Measurements from ENCODE around the gene NDFIP2.

NDFIP2 gene

DNA sequence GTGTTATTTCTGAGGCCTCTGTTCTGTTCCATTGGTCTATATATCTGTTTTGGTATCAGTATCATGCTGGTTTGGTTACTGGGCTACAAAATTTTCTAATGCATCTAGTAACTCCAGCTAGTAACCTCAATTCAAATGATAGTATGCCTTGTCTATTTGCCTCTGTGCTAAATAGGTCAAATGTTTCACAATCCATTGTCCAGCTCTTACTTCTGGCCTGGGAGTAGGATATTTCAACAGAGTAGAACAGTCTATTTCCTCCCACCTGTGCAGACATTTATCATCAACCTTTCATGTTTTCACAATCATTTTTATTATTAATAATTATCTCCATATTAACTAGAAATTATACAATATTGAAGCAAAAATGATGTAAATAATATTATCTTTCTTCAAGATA is 18.1 kb upstream of the NDFIP2 start:
- no peak for FAIRE-seq

DNA sequence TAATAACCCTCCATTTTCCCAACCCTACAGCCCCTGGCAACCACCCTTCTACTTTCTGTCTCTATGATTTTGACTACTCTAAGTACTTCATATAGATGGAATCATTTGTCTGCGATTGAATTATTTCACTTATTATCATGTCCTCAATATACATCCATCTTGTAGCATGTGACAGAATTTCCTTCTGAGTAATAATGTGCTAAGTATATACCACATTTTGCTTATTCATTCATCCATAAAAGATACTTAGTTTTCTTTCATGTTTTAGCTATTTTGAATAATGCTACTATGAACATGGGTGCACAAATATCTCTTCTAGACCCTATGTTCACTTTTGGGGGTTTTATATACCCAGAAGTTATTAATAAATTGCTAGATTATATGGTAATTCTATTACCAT is 17.4 kb upstream of the NDFIP2 start:
- no peak for FAIRE-seq

DNA sequence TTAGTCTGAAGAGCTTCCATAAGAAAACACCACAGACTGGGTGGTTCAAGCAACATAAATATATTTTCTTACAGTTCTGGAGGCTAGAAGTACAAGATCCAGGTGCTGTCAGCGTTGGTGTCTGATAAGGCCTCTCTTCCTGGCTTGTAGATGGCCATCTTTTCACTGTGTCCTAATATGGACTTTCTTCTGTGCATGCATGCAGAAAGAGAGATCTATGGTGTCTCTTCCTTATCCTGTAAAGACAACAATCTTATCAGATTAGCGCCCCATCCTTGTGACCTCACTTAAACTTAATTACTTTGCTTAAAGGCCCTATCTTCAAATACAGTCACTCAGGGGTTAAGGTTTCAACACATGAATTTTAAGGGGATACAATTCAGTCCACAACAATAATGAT is 14.1 kb upstream of the NDFIP2 start:
- FAIRE-seq = no peak

DNA sequence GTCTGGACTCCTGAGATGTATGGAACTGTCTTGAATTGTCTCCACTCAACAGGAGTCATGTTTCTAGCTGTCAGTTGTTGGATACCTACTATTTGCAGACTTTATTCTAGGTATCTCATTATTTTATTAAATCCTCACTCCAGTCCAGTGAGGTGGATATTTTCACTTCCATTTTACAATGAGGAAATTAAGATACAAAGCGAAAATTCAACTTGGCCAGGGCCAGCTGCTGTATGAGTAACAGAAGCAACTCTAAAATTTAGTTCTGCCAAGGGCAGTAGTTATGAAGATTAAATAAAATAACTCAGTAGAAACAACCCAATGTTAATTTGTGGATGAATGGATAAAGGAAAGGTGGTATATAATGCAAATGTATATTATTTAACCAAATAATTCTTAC is 12.6 kb upstream of the NDFIP2 start:
- no peak for FAIRE-seq

DNA sequence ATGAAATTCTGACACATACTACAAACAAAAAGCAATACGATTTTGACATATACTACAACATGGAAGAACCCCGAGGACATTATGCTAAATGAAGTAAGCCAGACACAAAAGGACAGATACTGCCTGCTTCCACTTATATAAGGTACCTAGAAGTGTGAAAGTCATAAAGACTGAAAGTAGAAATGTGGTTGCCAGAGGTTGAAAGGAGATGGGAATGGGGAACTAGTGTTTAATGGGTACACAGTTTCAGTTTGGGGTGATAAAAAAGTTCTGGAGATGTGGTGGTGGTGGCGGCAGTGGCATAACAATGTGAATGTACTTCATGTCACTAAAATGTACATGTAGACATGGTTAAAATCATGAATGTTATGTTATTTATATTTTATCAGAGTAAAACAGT is 12.1 kb upstream of the NDFIP2 start:
- FAIRE-seq = no peak

DNA sequence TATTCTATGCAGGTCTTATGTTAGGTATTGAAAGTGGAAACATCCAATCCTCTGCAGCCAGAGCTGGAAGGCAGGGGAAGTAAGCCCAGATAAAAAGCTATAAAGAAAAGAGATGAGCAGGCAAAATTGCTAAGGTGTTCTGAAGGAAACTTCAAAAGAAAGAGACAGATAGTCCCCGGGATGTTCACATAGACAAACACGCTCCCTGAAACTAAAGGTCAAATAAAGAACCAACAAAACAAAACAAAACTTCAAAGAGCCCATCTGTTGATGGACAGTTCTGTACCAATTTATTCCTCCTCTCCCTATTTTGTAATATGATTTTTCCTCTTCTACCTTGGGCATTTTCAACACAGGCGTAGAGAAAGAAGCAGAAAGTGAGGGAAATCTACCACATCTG is 11.3 kb upstream of the NDFIP2 start:
- no peak for FAIRE-seq

DNA sequence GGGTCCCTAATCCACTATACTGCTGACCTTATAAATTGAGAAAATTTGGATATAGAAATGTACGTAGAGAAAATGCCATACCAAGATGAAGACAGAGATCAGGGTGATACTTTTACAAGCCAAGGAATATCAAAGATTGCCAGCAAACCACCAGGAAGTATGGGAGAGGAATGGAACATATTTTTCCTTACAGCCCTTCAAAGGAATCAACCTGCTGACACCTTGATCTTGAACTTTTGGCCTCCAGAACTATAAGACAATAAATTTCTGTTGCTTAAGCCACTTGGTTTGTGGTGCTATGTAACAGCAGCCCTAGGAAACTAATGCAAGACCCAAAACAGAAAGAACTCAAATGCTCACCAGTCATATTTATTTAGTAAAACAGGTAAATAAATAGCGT is 10.3 kb upstream of the NDFIP2 start:
- no peak for FAIRE-seq

DNA sequence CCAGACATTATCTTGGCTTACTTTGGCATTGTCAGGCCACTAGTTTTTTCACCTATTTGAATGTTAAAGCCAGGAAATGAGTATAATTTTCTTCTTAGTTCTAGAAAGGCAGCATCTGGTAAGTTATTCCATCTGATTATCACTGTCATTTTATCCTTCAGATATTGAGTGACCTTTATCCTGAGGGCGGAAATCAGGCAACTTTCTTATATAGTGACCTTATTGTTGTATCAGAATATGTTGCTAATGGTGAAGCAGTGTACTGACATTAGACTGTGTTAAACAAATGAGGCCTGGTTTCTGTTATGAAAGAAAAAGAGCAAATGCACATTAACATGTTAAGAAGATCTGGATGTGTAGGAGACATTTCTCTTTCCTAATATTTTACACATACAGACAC is 5.4 kb upstream of the NDFIP2 start:
- no peak for FAIRE-seq

DNA sequence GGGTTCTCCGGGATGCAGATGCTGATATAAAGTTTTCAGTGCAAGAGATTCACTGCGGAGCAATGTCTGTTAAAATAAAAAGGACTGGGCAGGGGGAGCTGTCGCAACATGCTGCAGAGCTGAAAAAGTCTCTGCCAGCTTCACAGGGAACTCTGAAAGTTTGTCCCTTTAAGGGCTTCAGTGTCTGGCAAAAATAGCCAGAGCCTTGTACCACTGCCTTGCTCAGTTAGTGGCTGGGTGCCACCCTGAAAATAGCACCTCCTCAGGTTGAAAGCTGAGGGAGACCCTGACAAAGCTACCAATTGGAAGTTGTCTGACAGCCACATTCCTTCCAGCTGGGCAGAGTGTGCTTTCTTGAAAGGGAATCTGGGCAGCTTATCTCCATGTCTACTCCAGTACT is 3.0 kb upstream of the NDFIP2 start:
- no peak for FAIRE-seq

DNA sequence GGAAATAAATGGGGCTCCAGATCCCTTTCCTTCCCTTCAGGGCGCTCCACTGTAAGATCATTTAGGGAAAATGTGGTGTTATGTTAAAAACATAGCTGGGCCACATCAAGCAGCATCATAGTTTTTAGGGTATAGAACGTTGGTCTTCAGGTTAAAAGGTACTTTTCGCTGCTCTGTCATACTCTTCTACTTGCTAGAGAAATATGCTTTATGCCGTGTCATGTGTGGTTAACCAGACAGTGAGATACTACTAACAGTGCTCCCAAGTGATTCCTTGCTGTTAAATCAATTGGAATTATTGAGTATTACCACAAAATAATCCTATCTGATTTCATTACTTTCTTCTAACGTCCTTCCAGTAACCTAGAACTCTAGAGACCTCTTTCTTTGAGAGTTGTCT is 1.1 kb upstream of the NDFIP2 start:
- FAIRE-seq = no peak

DNA sequence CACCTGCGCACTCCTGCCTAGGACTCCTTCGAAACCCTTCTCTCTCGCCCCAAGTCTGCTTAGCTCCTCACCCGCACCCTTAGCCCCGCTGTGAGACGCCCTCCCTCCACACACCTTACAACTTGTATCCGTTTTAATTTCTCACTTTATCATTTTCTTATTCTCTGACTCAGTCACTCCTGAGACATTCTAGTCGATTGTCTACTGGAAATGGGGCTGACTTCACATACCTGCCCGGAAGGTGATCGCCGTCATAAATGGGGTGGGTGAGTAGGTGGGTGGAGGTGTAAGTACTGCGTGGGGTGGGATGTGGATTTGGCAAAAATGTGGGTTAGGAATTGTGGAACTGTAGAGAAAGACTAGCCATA is 714 bp downstream of the NDFIP2 start:
- no peak for FAIRE-seq

DNA sequence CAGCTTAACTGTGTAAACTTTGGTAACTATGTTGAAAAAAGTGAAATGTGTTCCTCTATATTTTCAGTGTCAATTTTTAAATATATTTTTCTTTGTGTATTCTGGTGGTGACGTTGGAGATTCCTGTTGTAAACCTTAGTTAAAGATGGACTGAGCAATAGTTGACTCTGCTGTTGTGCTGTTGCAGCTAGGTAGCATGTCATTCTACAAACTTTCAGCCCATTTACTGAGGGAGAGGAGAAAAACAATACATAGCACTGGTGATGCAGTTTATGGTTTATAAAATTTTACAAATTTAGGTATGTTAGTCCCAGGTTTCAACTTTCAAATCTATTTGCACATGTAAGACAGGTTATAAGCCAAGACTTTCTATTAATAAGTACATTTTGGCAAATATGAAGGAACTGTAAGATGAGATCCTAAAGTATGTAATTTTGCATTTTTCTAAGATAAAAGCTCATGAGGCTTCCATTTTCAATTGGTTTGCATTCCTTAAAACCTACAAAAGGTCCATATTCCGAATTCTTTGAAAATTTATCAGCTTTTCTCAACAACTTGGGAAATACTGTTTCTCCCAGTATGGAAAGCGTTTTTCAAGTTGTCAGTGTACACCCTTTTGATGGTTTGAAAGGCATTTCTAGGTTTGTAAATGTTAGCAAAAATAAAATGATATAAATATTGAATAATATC is 1.5 kb downstream of the NDFIP2 start:
- FAIRE-seq = peak; percentile 98

DNA sequence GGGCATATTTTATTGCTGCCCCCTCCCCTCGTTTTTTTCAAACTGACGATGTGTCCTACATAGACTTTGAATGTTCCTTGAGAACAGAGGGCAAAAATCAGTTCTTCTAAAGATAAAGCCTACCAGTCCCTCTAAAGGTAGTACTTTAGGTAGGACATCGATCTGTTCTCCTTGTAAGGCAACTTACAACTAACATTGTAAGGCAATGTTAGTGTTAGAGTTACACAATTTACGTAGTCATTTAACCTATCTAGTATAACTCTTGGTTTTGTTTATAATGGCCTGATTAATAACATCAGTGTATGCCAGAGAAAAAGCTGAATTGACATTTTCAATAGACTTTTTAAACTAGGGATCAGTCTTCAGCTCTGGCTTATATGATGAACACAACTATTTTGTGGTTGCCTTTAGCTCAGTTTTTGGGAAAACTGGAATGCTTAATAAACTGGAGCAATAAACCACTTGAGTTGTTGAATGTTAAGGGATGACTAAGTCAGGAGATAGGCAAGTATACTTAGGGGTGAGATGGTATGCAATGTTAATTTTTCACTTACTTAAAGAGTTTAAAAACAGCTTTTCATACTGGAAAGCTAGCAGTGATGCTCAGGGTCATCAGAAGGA is 2.2 kb downstream of the NDFIP2 start:
- FAIRE-seq = peak; percentile 9

DNA sequence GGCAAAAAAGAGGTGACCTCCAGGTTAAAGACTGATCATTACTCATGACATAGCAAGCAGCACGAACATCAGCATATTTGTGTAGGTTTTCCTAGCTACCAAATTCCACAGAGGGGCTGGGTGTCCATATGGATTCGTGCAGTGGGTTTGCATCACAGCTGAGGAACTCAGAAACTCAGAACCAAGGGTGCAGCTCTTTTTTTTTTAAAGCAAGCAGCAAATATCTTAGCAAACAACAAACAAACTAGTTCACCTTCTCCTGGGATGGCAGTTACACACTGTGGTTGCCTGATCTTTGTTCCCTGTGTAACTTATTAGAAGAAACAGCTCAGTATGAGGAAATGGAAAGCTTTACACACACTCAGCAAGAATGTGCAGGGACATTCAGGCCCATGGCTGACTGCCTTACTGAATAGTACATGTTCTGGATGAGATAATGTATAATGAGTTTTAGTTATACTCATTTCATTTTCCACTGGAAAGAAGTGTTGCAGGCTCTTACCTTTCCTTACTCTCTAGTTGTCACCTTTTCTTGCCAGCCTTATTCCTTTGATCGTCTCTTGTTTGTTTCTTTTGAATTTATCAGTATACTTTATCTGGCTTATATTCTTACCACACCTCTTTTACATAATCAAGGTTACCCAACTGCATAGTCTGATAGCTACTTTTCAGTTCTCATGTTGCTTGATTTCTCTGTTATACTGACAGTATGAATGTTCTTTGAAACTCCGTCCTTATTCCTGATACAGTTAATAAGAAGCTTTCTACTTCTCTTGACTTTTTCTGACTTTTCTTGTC is 4.3 kb downstream of the NDFIP2 start:
- FAIRE-seq = no peak

DNA sequence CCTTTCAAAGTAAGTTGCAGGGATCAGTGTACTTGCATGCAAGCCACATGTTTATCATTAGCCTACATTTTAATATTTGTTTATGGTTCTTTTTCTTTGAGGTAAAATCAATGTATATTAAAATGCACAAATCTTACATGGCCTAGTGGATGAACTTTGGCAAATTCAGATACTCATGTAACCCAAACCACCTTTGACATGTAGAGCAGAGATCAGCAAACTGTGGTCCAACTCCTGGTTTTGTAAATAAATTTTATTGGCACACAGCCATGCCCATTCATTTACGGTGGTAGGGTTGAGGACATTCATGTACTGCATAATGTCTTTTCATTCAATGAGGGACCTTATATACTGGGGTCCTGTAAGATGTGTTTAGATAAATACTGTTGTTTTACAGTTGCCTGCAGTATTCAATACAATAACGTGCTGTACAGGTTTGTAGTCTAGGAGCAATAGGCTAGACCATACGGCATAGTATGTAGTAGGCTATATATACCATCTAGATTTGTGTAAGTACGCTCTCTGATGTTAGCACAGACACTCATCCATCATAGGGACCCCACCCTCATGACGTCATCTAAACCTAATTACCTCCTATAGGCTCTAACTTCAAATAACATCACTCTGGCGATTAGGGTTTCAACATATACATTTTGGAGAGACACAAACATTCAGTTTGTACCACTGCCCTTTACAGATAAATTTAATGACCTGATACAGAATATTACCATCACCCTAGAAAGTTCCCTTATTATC is 5.7 kb downstream of the NDFIP2 start:
- FAIRE-seq = no peak

DNA sequence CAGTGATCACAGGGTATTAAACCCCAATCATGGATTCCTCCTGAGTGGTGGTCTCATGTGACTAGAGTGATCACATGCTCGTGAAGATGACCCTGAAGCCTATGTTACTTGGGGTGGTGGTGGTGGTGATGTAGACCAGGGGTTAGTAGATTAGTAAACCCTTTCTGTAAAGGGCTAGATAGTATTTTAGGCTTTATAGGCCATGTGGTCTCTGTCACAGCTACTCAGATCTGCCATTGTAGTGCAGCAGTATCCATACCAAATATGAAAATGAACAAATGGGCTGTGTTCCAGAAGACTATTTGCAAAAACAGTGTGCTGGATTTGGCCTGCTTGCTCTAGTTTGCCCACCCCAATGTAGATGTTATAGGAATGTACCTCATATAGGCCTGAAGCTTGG is 9.4 kb downstream of the NDFIP2 start:
- FAIRE-seq = no peak

DNA sequence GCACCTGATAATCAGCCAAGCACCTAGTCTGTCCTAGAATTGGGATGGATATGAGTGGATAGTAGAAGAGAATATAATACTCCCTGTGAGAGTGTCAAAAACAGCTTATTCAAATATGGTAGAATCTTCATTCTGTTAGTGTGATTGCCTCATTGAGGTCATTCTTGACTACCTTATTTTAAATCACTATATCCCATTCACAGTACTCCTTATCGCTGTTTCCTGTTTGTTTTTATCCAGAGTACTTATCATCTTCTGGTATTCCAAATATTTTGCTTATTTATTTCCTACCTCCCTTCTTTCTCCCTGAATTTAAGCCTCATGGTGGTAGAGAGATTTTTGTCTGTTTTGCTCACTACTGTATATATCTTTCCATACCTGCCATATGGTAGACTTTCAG is 9.9 kb downstream of the NDFIP2 start:
- FAIRE-seq = no peak

DNA sequence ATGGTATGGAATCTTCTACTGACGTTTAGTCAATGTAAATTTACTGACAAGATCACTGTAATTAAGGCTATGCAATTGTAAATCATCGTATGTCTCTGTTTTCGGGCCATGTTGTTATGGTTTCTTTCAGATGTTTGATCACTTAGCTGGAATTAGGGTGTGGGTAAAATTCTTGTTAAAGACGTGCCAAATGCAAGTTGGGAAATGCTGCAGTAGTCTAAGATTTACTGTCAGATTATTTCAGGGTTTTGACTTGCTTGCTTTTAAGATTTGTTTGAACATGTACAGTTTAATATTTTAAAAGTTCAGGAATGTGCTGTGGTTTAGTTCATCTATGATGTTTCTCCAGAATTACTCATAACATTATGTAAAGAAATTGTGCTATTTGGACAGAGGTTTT is 10.8 kb downstream of the NDFIP2 start:
- no peak for FAIRE-seq

DNA sequence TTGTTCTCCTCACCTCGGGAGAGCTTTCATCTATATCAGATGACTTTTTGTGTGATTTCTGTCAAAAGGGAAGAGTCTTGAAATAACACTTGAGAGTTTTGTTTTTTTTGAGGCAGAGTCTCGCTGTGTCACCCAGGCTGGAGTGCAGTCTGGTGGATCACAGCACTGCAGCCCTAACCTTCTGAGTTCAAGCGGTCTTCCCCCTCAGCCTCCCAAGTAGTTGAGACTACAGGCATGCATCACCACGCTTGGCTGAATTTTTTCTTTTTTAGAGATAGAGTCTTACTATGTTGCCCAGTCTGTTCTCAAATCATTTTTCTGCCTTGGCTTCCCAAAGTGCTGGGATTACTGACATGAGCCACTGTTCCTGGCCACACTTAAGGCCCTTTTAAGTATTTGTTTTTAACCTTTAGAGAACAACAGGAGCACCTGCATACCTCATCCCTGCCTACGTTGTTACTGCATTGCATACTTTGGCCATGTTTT is 11.4 kb downstream of the NDFIP2 start:
- no peak for FAIRE-seq

DNA sequence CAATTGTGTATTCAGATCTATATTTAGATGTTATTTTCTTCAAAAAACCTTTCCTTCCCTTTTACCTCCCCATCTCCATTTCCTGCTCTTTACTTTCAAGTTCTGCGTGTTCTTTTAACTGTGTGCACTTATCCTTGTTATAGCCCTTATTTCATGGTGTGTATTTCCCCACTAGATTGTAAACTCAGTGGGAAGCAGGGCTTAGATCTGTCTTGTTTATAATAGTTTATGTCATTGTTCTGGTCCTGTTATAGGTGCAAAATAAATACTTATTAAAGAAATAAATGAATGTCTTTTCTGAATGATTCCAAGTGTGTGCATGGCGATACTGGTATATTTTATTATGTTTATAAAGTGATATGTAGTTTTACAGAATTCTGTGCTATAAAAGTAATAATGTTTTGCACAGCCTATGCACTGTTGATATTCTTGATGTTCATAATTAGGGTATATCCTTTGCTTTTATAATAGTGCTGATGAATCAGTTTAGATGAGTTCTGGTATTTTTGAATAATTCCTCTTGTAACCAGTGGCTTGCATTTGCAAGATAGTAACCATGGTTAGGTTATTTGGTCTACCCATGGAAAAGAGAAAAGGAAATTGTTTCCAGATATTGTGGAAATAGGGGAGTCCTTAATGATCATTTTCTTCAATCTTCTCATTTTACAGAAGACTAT is 12.1 kb downstream of the NDFIP2 start:
- FAIRE-seq = peak; percentile 38

DNA sequence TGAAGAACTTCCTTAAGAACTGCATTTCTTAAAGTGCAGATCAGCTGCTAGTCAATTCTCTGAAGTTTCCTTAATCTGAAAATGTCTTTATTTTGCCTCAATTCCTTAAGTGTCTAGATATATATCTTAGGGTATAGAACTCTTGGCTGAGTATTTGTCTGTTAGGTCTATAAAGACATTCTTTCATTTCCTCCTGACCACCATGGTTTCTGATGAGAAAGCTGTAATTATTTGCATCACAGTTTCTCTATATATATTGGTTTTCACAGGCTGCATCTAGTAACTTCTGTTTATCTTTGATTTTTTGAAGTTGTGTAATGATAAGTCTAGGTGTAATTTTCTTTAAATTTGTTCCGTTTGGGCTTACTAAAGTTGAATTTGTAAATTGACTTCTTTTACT is 15.2 kb downstream of the NDFIP2 start:
- peak; percentile 62 for FAIRE-seq

DNA sequence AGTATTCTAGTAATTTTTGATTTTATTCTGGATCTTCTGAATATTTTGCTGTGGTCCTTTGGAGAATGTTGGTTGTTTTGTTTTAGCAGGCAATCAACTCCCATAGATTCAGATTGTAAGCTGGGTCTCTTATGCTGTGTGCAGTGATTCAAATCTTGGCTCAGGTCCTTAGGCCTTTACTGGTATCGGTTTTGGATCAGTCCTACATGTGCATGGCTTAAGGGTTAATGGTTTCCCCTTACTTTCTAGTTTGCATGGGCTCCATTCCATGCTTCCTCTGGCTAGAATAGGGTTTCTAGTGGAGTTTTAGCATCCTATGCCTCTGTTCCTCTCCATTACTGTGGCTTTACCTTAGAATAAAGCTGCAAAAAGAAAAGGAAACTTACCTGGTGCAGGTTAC is 16.1 kb downstream of the NDFIP2 start:
- FAIRE-seq = no peak

DNA sequence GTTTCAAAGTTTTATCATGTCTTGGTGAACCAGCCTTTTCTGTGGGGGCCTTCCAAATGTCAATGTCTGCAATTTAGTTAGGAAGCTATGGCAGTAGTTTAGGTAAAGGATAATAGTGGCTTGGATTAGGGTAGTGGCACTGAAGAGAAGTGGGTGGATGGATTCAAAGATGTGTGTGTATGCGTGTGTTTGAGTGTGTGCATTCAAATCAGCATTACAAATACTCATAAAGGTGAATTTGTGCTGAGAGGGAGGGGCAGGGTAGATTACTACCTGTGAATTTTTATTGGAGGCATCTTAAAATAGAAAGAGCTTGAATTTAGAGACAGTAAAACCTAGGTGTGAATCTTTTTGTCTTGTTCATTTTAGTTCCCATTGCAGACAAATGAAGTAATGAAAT is 16.9 kb downstream of the NDFIP2 start:
- FAIRE-seq = no peak

Measured in islet of Langerhans (tissue), 1 donor.